ENCODE results near the gene ZNF608.

DNA sequence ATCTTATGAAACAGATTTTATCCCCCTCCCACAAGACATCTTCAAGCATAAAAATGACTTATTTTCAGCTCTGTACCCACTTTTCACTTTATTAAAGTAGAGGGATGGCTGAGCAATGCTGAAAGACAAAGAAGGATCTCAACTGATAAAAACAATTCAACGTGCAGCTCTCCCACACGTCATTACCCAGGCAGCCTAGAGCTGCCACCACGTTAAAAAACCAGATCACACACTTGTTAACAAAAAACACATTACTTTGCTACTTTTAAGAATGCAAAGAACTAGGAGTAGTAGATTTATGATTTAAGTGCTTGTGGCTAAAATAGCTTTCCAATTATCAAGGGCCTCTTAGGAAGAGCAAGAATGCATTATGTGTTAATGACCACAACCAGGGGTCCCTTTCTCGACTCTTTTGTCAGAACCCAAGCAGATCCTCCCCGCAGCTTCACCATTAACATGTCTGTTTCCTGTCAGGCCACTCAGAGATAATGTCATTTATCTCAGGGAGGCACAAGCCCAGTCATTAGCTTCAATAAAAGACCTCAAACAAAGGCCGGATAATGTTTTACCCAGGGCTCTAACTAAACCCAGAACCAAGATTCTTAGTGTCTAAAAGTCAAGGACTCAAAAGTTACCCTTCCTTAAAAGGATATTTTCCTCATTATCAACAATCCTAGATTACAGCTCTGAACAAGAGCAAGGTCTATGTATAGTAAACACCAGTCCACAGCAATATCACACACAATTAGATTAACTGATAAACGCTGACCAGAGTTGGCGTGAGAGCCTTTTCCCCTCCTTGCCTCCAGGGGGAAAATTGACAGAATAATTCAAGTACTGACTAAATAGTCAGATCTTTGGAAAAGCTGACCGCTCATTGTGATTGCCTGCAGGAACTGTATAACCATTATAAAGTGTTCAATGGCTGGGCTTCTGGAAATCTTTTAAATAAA lies 7.5 kb downstream of the ZNF608 start:
- TF ChIP-seq POLR2AphosphoS5 (IDR thresholded peaks at IDR 0.05; ENCODE audit: low read depth, low read length) (no peak), TAF1 (IDR thresholded peaks at IDR 0.05; ENCODE audit: borderline replicate concordance, low read depth, low read length) (no peak)
